Progenitor cell of endocrine pancreas (in vitro differentiated cells): ENCODE measurements around the gene EBF3. TPM values are rescaled to one million over a fixed set of nuclear protein-coding genes. Genes with fewer than 3 reads are reported as not detected.

Experiments used
- DNase-seq: peaks from one replicate; pipeline ENCODE4 v3.0.0; 2021; ENCODE audit warnings: low spot score; ENCODE audit not compliant: unreplicated experiment
- H3K27ac Mint-ChIP-seq: 2 replicates; pipeline ENCODE4 v1.8.0; 2021; ENCODE audit warnings: mild to moderate bottlenecking, moderate library complexity, mixed read lengths
- H3K27me3 Mint-ChIP-seq: 2 replicates; pipeline ENCODE4 v1.8.0; 2021; ENCODE audit warnings: mixed read lengths
- H3K36me3 Mint-ChIP-seq: 2 replicates; pipeline ENCODE4 v1.8.0; 2022; ENCODE audit warnings: mixed read lengths; ENCODE audit not compliant: insufficient read depth
- H3K4me1 Mint-ChIP-seq: 2 replicates; pipeline ENCODE4 v1.8.0; 2021; ENCODE audit warnings: low read depth, mixed read lengths
- H3K4me3 Mint-ChIP-seq: 2 replicates; pipeline ENCODE4 v1.8.0; 2021; ENCODE audit warnings: low read depth, mild to moderate bottlenecking, moderate library complexity, mixed read lengths
- H3K9me3 Mint-ChIP-seq: 2 replicates; pipeline ENCODE4 v1.8.0; 2021; ENCODE audit warnings: low read depth, mixed read lengths
- CTCF ChIP-seq: fragments of 200-600 bp; sonication (generic); IDR thresholded peaks from one replicate; pipeline ENCODE4 v1.5.0; 2021; ENCODE audit warnings: antibody characterized with exemption, mild to moderate bottlenecking; ENCODE audit not compliant: unreplicated experiment
- total RNA-seq: library from RNA; stranded (reverse); gene quantifications from 2 replicates; pipeline ENCODE4 v1.2.1, GENCODE V29; 2021

Gene EBF3
- total RNA-seq, 1 donor from 2014 or later = 0.19 TPM

- TF ChIP-seq CTCF = no peak
Observed at GRCh38 chr10:129841071-129841470, 123.0 kb downstream of the EBF3 start.

GRCh38 chr10:129840196-129840590 is 123.9 kb downstream of the EBF3 start:
- Mint-ChIP-seq H3K4me3 (no peak overlapping the region), H3K27me3 (peaks cover 93% of the 10 kb centered on the region), H3K36me3 (peaks cover 2% of the 10 kb centered on the region), H3K27ac (no peak overlapping the region), H3K4me1 (no peaks in the 10 kb centered on the region), H3K9me3 (no peaks in the 10 kb centered on the region)
- no peak for DNase-seq
- TF ChIP-seq CTCF = no peak

More at GRCh38 chr10:129841071-129841470, 123.0 kb downstream of the EBF3 start:
- Mint-ChIP-seq H3K36me3 (peaks cover 2% of the 10 kb centered on the region), H3K9me3 (no peaks in the 10 kb centered on the region), H3K4me3 (no peak overlapping the region), H3K4me1 (no peaks in the 10 kb centered on the region), H3K27me3 (peaks cover 92% of the 10 kb centered on the region), H3K27ac (no peak overlapping the region)
- DNase-seq = no peak

- H3K4me1 Mint-ChIP-seq = no peaks in the 10 kb centered on the region
- DNase-seq = no peak
- H3K36me3 Mint-ChIP-seq = peaks cover 2% of the 10 kb centered on the region
- no peaks in the 10 kb centered on the region for H3K9me3 Mint-ChIP-seq
- H3K27me3 Mint-ChIP-seq = peaks cover 93% of the 10 kb centered on the region
- H3K27ac Mint-ChIP-seq = no peak overlapping the region
- TF ChIP-seq CTCF = no peak
- H3K4me3 Mint-ChIP-seq = no peak overlapping the region
Observed at GRCh38 chr10:129839285-129840195, 124.5 kb downstream of the EBF3 start.

GRCh38 chr10:129838794-129839193 is 125.3 kb downstream of the EBF3 start:
- no peak for TF ChIP-seq CTCF
- Mint-ChIP-seq H3K27ac (no peak overlapping the region), H3K9me3 (no peaks in the 10 kb centered on the region), H3K27me3 (peaks cover 93% of the 10 kb centered on the region), H3K4me3 (no peak overlapping the region), H3K36me3 (peaks cover 2% of the 10 kb centered on the region), H3K4me1 (no peaks in the 10 kb centered on the region)
- no peak for DNase-seq

- no peak for DNase-seq
- Mint-ChIP-seq H3K4me1 (peaks cover 7% of the 10 kb centered on the region), H3K27ac (no peak overlapping the region), H3K4me3 (no peak overlapping the region), H3K27me3 (peaks cover 93% of the 10 kb centered on the region), H3K36me3 (peaks cover 2% of the 10 kb centered on the region), H3K9me3 (no peaks in the 10 kb centered on the region)
- TF ChIP-seq CTCF = no peak
Observed at GRCh38 chr10:129837909-129838582, 126.0 kb downstream of the EBF3 start.
